WERI-Rb-1 (cell line): Measurements from ENCODE around the gene KCNK3.

Experiments
- DNase-seq: peaks from one replicate; pipeline ENCODE4 v3.0.0-alpha.2; 2020
- H3K27ac ChIP-seq: fragments of 250-450 bp; sonication (Bioruptor Pico); 2 replicates; pipeline ENCODE4 v1.5.1; 2020; ENCODE audit warnings: mild to moderate bottlenecking, moderate library complexity
- H3K27me3 ChIP-seq: fragments of 250-450 bp; sonication (Bioruptor Pico); 2 replicates; pipeline ENCODE4 v1.5.1; 2021; ENCODE audit warnings: mild to moderate bottlenecking, low read depth, moderate library complexity; ENCODE audit not compliant: insufficient read depth, severe bottlenecking
- H3K36me3 ChIP-seq: fragments of 250-450 bp; sonication (Bioruptor Pico); 2 replicates; pipeline ENCODE4 v1.5.1; 2020; ENCODE audit warnings: mild to moderate bottlenecking, moderate library complexity
- H3K4me3 ChIP-seq: 2 replicates; pipeline ENCODE4 v1.5.1; 2011; ENCODE audit warnings: low read depth, mild to moderate bottlenecking, control low read depth, low read length
- H3K9me3 ChIP-seq: fragments of 250-450 bp; sonication (Bioruptor Pico); 2 replicates; pipeline ENCODE4 v1.5.1; 2021; ENCODE audit warnings: mild to moderate bottlenecking, moderate library complexity; ENCODE audit not compliant: severe bottlenecking
- TF ChIP-seq, protein P1 (sequence below): IDR thresholded peaks from 2 replicates; pipeline ENCODE4 v1.5.1; 2011; ENCODE audit warnings: low read depth, mild to moderate bottlenecking, control low read depth, inconsistent platforms, low read length

Gene KCNK3

DNA sequence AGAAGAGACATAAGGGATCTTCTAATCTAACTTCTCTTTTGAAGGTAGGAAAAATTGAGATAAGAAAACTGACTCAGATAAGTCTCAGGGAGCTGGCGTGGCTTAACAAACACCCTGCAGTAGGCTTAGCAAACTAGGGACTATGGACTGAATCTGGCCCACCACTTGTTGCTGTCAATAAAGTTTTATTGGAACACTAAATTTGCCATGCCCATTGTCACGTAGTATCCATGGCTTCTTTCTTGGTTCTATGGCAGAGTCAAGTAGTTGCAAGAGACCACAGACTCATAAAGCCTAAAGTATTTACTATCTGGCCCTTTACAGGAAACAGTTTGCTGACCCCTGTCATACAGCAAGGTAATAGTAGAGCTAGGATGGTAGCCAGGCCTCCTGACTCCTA lies 24.2 kb downstream of the KCNK3 start:
- H3K27me3 ChIP-seq, result no peaks in the 10 kb centered on the region
- TF ChIP-seq, protein P1, sequence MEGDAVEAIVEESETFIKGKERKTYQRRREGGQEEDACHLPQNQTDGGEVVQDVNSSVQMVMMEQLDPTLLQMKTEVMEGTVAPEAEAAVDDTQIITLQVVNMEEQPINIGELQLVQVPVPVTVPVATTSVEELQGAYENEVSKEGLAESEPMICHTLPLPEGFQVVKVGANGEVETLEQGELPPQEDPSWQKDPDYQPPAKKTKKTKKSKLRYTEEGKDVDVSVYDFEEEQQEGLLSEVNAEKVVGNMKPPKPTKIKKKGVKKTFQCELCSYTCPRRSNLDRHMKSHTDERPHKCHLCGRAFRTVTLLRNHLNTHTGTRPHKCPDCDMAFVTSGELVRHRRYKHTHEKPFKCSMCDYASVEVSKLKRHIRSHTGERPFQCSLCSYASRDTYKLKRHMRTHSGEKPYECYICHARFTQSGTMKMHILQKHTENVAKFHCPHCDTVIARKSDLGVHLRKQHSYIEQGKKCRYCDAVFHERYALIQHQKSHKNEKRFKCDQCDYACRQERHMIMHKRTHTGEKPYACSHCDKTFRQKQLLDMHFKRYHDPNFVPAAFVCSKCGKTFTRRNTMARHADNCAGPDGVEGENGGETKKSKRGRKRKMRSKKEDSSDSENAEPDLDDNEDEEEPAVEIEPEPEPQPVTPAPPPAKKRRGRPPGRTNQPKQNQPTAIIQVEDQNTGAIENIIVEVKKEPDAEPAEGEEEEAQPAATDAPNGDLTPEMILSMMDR, result no peak
- no peak overlapping the region for H3K27ac ChIP-seq
- DNase-seq, result no peak
- H3K4me3 ChIP-seq, result no peak overlapping the region
- H3K9me3 ChIP-seq, result peaks cover 2% of the 10 kb centered on the region
- H3K36me3 ChIP-seq, result peaks cover 9% of the 10 kb centered on the region

DNA sequence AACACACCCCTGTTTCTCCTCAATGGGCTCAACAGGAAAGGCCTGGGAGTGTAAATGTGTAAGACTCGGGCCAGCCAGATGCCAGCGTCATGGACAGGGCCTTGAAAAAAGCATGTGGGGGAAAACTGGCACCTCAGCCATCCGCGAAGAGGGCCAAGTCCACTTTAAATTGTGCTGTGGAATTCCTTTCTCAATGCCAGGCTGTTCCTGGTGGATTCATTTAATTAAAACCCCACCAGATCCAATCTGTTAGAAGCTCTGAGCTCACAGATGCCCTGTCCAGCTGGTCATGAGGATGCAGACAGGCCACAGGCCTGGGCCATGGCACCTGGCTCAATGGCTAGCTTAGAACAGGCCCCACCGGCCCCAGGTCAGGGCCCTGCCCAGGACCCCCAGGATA lies 24.8 kb downstream of the KCNK3 start:
- Histone ChIP-seq H3K27me3 (no peaks in the 10 kb centered on the region), H3K27ac (no peak overlapping the region), H3K9me3 (peaks cover 2% of the 10 kb centered on the region), H3K4me3 (no peak overlapping the region), H3K36me3 (peaks cover 9% of the 10 kb centered on the region)
- DNase-seq, result no peak
- TF ChIP-seq, protein P1, result no peak

DNA sequence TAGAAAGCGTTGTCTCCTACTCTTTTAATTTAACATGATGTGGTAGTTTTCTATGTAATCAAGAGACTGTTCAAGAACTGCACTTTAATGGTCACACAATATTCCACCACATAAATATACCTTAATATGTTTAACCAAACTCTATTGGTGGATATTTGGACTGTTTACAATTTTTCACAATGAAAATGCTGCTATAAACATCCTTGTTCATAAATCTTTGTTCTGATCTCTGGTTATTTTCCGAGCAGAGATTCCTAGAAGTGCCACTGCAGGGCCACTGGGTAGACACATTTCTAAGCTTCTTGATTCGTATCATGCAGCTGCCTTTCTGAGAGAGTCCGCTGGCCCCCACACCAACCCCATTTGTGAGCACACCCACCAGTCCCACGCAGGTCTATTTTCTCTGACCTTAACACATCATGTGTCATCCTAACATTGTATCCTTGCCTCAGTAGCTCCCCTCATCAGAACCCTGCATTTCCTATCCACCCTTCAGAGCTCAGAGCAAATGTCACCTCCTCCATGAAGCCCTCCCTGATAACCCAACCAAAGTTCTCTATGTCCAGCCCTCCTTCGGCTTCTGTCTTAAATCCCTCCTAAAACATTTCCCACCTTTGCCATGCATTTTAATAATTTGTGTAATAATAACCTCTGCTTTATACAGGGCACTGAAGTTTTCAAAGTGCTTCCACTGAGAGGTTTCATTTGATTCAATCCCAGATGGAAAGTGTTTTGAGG lies 26.6 kb downstream of the KCNK3 start:
- H3K4me3 ChIP-seq, result no peak overlapping the region
- no peaks in the 10 kb centered on the region for H3K27me3 ChIP-seq
- peaks cover 9% of the 10 kb centered on the region for H3K36me3 ChIP-seq
- peaks cover 2% of the 10 kb centered on the region for H3K9me3 ChIP-seq
- no peak overlapping the region for H3K27ac ChIP-seq
- TF ChIP-seq, protein P1, result no peak
- DNase-seq, result no peak

DNA sequence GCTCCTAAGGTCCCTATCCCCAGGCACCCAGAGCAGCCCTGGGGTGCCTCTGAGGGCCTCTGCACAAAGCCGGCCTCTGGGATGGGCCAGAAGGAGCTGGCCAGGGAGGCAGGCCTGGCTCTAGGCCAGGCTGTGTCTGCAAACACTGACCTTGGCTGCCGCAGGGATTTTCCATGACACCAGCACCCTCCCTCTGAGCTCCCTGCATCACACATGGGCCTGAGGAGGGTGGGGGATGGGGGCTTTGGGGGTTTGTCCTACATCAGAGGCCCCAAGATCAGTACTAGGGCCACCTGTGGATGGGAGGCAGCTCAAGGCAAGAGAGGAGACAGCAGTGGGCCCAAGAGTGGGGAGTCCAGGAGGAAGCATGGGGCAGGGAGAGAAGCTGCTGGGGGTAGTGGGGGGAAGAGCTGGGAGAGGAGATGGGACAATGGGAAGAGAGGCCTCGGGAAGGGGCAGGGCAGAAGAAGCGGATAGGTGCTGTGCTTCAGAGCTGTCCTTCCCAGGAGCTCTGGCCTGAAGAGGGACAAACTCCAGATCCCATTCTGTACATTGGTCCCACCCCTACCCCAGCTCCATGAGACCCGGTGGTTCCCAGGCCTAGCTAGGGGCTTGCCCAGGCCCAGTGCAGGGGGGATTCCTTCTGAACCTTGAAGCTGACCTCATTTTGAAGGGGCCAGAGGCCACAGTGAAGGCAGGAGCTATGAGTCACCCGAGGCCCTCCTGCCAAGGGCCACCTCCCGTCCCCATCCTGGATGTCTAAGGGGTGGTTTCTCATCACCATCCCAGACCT lies 28.0 kb downstream of the KCNK3 start:
- H3K4me3 ChIP-seq, result no peak overlapping the region
- peak overlapping the region; percentile 31 for H3K27ac ChIP-seq
- no peaks in the 10 kb centered on the region for H3K27me3 ChIP-seq
- peaks cover 9% of the 10 kb centered on the region for H3K36me3 ChIP-seq
- TF ChIP-seq, protein P1, result no peak
- peak; percentile 71 for DNase-seq
- H3K9me3 ChIP-seq, result peaks cover 2% of the 10 kb centered on the region

DNA sequence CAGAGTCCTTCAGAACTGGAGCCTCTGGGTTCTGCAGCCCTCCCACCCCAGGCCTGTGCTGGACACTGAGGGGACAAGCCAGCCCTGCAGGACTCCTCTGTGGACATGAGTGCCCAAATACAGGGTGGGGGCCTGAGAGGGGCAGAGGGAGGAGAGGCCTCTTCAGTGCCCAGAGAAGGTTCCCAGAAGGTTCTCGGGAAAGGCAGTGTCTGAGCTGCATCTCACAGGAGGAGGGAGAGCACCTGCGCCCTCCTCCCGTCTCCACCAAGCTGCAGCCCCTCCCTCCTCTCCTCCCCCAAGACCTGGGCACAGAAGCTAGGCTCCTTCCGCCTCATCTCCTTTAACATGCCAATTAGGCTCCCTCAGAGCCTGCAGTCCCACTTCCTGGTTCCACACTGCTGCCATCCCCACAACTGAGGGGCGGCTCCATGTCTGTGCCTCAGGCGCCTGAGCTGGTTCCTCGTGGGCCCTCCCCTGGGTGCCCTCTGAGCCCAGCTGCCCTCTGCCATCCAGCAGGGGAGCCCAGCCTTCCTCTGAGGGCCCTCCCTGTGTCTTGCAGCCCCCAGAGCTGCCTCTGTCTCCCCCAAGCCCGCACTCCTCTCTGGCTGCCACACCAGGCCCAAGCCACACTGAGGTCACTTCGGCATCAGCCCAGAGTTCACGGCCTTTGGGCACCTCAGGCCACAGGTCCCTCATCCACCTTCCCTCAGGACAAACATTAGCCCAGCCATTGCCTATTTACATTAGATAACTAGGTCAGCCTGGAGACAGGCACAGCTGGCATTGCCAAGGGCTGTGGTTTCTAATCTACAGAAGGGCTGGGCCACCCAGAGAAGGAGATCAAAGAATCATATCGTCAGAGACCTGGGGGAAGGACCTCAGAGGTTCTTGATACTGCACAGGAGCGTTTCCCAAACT lies 28.9 kb downstream of the KCNK3 start:
- Histone ChIP-seq H3K9me3 (peaks cover 2% of the 10 kb centered on the region), H3K27ac (peak overlapping the region; percentile 31), H3K27me3 (no peaks in the 10 kb centered on the region), H3K4me3 (no peak overlapping the region), H3K36me3 (peaks cover 4% of the 10 kb centered on the region)
- TF ChIP-seq, protein P1, result no peak
- no peak for DNase-seq
